HepG2 (cell line): Measurements from ENCODE around the gene UXS1. TPM values are rescaled to one million over a fixed set of nuclear protein-coding genes. Genes with fewer than 3 reads are reported as not detected.
A peak's percentile ranks its signal among the peaks of the same experiment; 100 is the strongest.
"Not testable (repeated sequence)": the region's sequence is repeated elsewhere in the genome, so short reads cannot be mapped to it uniquely, and the experiment has no call there.

ENCODE experiments used
- ATAC-seq: fragments of 200-7000 bp; cut with Tn5 transposase; 3 replicates; pipeline ENCODE4 v1.9.1; 2020; ENCODE audit warnings: mild to moderate bottlenecking, moderate library complexity
- BruUV-seq: library from RNA; stranded (reverse); fragments of 400-500 nt; replicated peaks from 2 replicates; lab custom pipeline; 2021; lab: Mats Ljungman, UMichigan
- CTCF ChIA-PET: fragments of 300-600 bp; formaldehyde crosslinking; extraction: SDS; loops from one replicate; lab custom pipeline; 2021; ENCODE audit warnings: low total read pairs, inconsistent platforms, low intra/inter-chr PET ratio; lab: Yijun Ruan, JAX
- POLR2A ChIA-PET: fragments of 350-600 bp; sonication (Branson Sonifier 250); formaldehyde crosslinking; loops from one replicate; lab custom pipeline; 2020; ENCODE audit warnings: antibody characterized with exemption, inconsistent platforms; lab: Yijun Ruan, JAX
- DNase-seq: peaks from one replicate; pipeline ENCODE4 v3.0.0-alpha.2; 2015; ENCODE audit warnings: low spot score
- FAIRE-seq: peaks from 3 replicates; lab custom pipeline; 2011; peaks lifted over from hg19 to GRCh38; lab: Jason Lieb, UNC
- H2AFZ ChIP-seq: one replicate; pipeline ENCODE4 v1.6.1; 2011; ENCODE audit warnings: low read length, inconsistent platforms
- H3K27ac ChIP-seq: fragments of 300-600 bp; 3 replicates; pipeline ENCODE4 v1.8.0; 2011; ENCODE audit warnings: mixed run types, mild to moderate bottlenecking, mixed read lengths, low read length, inconsistent platforms; ENCODE audit not compliant: insufficient read depth; ENCODE audit errors: extremely low read length
- H3K27me3 ChIP-seq, 2 experiments: fragments of 200-600 bp in 1 of 2; 2 replicates in 1 of 2; 3 replicates in 1 of 2; pipeline versions ENCODE4 v1.6.0 to v1.8.0; 2011; ENCODE audit warnings: low read length in 2 of 2, mild to moderate bottlenecking in 2 of 2, moderate library complexity in 2 of 2, inconsistent platforms in 1 of 2; ENCODE audit not compliant: insufficient read depth in 2 of 2, control insufficient read depth in 1 of 2
- H3K36me3 ChIP-seq, 2 experiments: fragments of 200-600 bp in 1 of 2; replicated peaks in 1 of 2; 2 replicates in 1 of 2; 3 replicates in 1 of 2; pipeline versions ENCODE4 v1.5.1 to v1.8.0; 2011; ENCODE audit warnings: low read length in 2 of 2, inconsistent platforms in 1 of 2; ENCODE audit not compliant: insufficient read depth in 2 of 2, control insufficient read depth in 1 of 2
- H3K4me1 ChIP-seq: 2 replicates; pipeline ENCODE4 v1.5.1; 2012; ENCODE audit warnings: low read length, inconsistent platforms; ENCODE audit not compliant: insufficient read depth
- H3K4me2 ChIP-seq: 2 replicates; pipeline ENCODE4 v1.6.0; 2011; ENCODE audit warnings: low read depth, low read length, inconsistent platforms
- H3K4me3 ChIP-seq, 3 experiments: fragments of 200-600 bp in 1 of 3; sonication (generic), shearing (Covaris generic) in 1 of 3; replicated peaks in 1 of 3; 2 replicates each; pipeline ENCODE4 v1.5.1; 2011 to 2016; ENCODE audit warnings: low read length in 3 of 3, inconsistent platforms in 2 of 3, low read depth in 2 of 3, mild to moderate bottlenecking in 2 of 3, control low read depth in 1 of 3, mixed read lengths in 1 of 3; ENCODE audit not compliant: insufficient read depth in 1 of 3
- H3K79me2 ChIP-seq: one replicate; pipeline ENCODE4 v1.6.1; 2011; ENCODE audit warnings: low read length, inconsistent platforms; ENCODE audit not compliant: insufficient read depth
- H3K9ac ChIP-seq: 2 replicates; pipeline ENCODE4 v1.6.0; 2011; ENCODE audit warnings: mild to moderate bottlenecking, low read depth, low read length, inconsistent platforms; ENCODE audit not compliant: insufficient read depth
- H3K9me3 ChIP-seq: 2 replicates; pipeline ENCODE4 v1.5.1; 2012; ENCODE audit warnings: mild to moderate bottlenecking, low read length
- H4K20me1 ChIP-seq: 2 replicates; pipeline ENCODE4 v1.6.0; 2011; ENCODE audit warnings: inconsistent platforms, mild to moderate bottlenecking, low read length, moderate library complexity; ENCODE audit not compliant: insufficient read depth
- CBFB ChIP-seq: sonication (generic); formaldehyde crosslinking; IDR thresholded peaks from 2 replicates; pipeline ENCODE4 v1.4.0; 2020; ENCODE audit warnings: missing genetic modification reagents
- FOXJ3 ChIP-seq: sonication (generic); formaldehyde crosslinking; IDR thresholded peaks from 2 replicates; pipeline ENCODE4 v1.4.0; 2020; ENCODE audit warnings: missing genetic modification reagents, mild to moderate bottlenecking, borderline replicate concordance
- WGBS: methylation state at CpG from one replicate; pipeline ENCODE4 v1.1.6; 2017; ENCODE audit warnings: low lambda C conversion rate; 5-methylcytosine and 5-hydroxymethylcytosine counted together
- in situ Hi-C: cut with HindIII; loops from 2 replicates; pipeline ENCODE4 v1.10.0; 2017; ENCODE audit warnings: low pct_unique_long_range_greater_than_20kb; ENCODE audit not compliant: extremely low pct_ligation_motif_present
- intact Hi-C: fragments of 100-400 bp; cut with micrococcal nuclease; formaldehyde crosslinking; loops from one replicate; pipeline ENCODE4 v1.10.0; 2022; ENCODE audit not compliant: unreplicated experiment
- polyA plus RNA-seq, 8 experiments: library from polyadenylated mRNA; depleted of rRNA in 3 of 8; stranded (reverse) in 7 of 8; unstranded in 1 of 8; fragments of >200 nt; fragmentation: Illumina TruSeq in 4 of 8; extraction: Trizol in 4 of 8; gene quantifications; 2 replicates each; pipeline versions ENCODE4 v1.2.1 to v1.2.3, GENCODE V29; 2011 to 2016; ENCODE audit warnings: low read depth in 4 of 8, missing spikeins in 1 of 8, mixed read lengths in 1 of 8; ENCODE audit not compliant: insufficient read depth in 1 of 8
- total RNA-seq, 5 experiments: library from RNA; depleted of rRNA; stranded (reverse); fragments of >200 nt; fragmentation: Illumina TruSeq; extraction: Trizol; gene quantifications; 2 replicates each; pipeline ENCODE4 v1.2.3, GENCODE V29; 2016; ENCODE audit warnings: low read depth in 1 of 5
- TF ChIP-seq, protein P1 (sequence below): sonication (generic); formaldehyde crosslinking; IDR thresholded peaks from 2 replicates; pipeline ENCODE4 v1.5.0; 2020; ENCODE audit warnings: missing genetic modification reagents

The UXS1 gene
- total and polyA plus RNA-seq, 2 of the 13 experiments (the other 11 are each of a cell fraction or from before 2014, with no cell fraction given): 53.3 to 110 TPM

DNA sequence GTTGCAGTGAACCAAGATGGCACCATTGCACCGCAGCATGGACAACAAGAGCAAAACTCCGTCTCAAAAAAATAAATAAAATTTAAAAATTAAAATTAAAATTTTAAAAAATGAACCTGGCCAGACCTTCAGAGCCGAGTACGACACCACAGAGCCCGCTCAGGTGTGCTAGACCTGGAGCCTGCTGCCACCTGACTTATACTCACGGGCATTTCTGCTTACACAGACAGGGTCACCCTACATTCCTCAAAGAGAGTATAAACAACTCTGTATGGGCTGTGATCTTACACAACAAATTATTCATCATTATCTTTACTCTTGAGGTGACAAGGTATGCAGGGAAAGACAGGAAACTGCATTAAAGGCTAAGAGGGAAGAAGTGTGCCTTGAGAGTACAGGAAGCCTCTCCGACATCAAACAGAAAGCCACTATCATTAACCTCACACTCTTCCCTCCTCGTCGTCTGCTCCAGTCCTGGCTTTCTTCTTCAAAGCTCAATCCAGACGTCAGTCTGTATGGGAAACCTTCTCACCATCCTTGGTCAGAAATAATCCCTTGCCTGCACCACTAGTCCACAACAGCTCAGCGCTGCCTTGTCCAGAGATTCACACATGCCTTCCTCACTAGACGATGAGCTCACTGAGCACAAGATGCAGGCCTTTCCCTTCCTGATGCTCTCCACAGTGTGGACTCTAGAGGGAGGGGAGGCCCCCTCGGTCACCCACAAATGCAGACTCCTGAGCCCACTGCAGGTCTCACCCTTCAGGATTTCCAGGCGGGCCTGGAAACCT is 56.2 kb downstream of the UXS1 start:
- FAIRE-seq (no peak), DNase-seq (no peak), ATAC-seq (peak; percentile 59)
- Histone ChIP-seq H3K36me3 (peaks cover 4 to 16% of the 10 kb centered on the region in 2 experiments; a peak in 4 of 5 replicates), H3K4me3 (no peak overlapping the region), H3K4me2 (no peak overlapping the region), H2AFZ (no peak overlapping the region), H3K4me1 (peaks cover 25% of the 10 kb centered on the region), H3K27ac (peak overlapping the region; percentile 37), H3K9me3 (no peaks in the 10 kb centered on the region), H3K27me3 (no peaks in the 10 kb centered on the region), H3K9ac (no peak overlapping the region), H3K79me2 (peaks cover 8% of the 10 kb centered on the region), H4K20me1 (no peaks in the 10 kb centered on the region)
- BruUV-seq: no TSS peak
- in situ Hi-C loops (no loop called here), intact Hi-C loops (no loop called here)
- WGBS: 94% methylated on average over 14 of the region's 14 CpGs
- ChIA-PET CTCF (no interaction called here), POLR2A (no interaction called here)
- TF ChIP-seq CBFB (CRISPR knock-in tag) (no peak), FOXJ3 (CRISPR knock-in tag) (no peak)
- TF ChIP-seq, protein P1, sequence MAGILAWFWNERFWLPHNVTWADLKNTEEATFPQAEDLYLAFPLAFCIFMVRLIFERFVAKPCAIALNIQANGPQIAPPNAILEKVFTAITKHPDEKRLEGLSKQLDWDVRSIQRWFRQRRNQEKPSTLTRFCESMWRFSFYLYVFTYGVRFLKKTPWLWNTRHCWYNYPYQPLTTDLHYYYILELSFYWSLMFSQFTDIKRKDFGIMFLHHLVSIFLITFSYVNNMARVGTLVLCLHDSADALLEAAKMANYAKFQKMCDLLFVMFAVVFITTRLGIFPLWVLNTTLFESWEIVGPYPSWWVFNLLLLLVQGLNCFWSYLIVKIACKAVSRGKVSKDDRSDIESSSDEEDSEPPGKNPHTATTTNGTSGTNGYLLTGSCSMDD (CRISPR knock-in tag): 0 out of 2 replicates have a peak, but pooled peaks have one; percentile 30

DNA sequence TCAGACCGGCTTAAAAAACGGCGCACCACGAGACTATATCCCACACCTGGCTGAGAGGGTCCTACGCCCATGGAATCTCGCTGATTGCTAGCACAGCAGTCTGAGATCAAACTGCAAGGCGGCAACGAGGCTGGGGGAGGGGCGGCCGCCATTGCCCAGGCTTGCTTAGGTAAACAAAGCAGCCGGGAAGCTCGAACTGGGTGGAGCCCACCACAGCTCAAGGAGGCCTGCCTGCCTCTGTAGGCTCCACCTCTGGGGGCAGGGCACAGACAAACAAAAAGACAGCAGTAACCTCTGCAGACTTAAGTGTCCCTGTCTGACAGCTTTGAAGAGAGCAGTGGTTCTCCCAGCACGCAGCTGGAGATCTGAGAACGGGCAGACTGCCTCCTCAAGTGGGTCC is 62.9 kb downstream of the UXS1 start:
- CTCF ChIA-PET, in situ Hi-C loops, H3K9me3 ChIP-seq, H3K27me3 ChIP-seq, H3K79me2 ChIP-seq, BruUV-seq, ATAC-seq, DNase-seq, FAIRE-seq, H3K4me3 ChIP-seq, H4K20me1 ChIP-seq, H3K4me2 ChIP-seq, intact Hi-C loops, H3K9ac ChIP-seq, H3K27ac ChIP-seq, H2AFZ ChIP-seq: not testable (repeated sequence)
- peaks cover 46% of the 10 kb centered on the region for H3K4me1 ChIP-seq
- no CpG with 5 or more reads among the region's 14 CpGs for WGBS
- POLR2A ChIA-PET: interaction anchor here (0.8 kb wide), 1 partner anchor 16 kb away, joined by 3 read pairs; no protein-coding TSS in a partner anchor
- peaks cover 6 to 15% of the 10 kb centered on the region in 2 experiments for H3K36me3 ChIP-seq
